Small intestine (tissue), 7 donors: ENCODE measurements around the gene ACTR10. TPM values are rescaled to one million over a fixed set of nuclear protein-coding genes. Genes with fewer than 3 reads are reported as not detected.

Experiments
- DNase-seq, 2 donors: peaks; one replicate each; pipeline versions ENCODE4 v3.0.0 to v3.0.0-alpha.2; 2013
- FAIRE-seq: peaks from 2 replicates; lab custom pipeline; 2012; peaks lifted over from hg19 to GRCh38; lab: Jason Lieb, UNC
- H3K27ac ChIP-seq, 3 donors: one replicate each; pipeline ENCODE4 v1.5.1; 2013; ENCODE audit warnings: low read length in 2 of 3, mild to moderate bottlenecking in 2 of 3, control low read depth in 1 of 3, inconsistent platforms in 1 of 3, low read depth in 1 of 3, moderate library complexity in 1 of 3
- H3K27me3 ChIP-seq, 3 donors: one replicate each; pipeline ENCODE4 v1.6.1; 2013; ENCODE audit warnings: low read length in 3 of 3, inconsistent platforms in 1 of 3; ENCODE audit not compliant: control insufficient read depth in 3 of 3, insufficient read depth in 3 of 3
- H3K36me3 ChIP-seq, 3 donors: one replicate each; pipeline ENCODE4 v1.6.1; 2013; ENCODE audit warnings: low read length in 3 of 3, inconsistent platforms in 1 of 3, low read depth in 1 of 3, mild to moderate bottlenecking in 1 of 3, moderate library complexity in 1 of 3; ENCODE audit not compliant: control insufficient read depth in 3 of 3, insufficient read depth in 2 of 3
- H3K4me1 ChIP-seq, 3 donors: one replicate each; pipeline ENCODE4 v1.6.1; 2013; ENCODE audit warnings: low read length in 2 of 3, inconsistent platforms in 1 of 3, low read depth in 1 of 3, mild to moderate bottlenecking in 1 of 3, moderate library complexity in 1 of 3; ENCODE audit not compliant: control insufficient read depth in 3 of 3, insufficient read depth in 2 of 3
- H3K4me3 ChIP-seq, 3 donors: one replicate each; pipeline ENCODE4 v1.5.1; 2013; ENCODE audit warnings: low read length in 3 of 3, control low read depth in 1 of 3, inconsistent platforms in 1 of 3, low read depth in 1 of 3, mild to moderate bottlenecking in 1 of 3, moderate library complexity in 1 of 3
- H3K9me3 ChIP-seq, 2 donors: one replicate each; pipeline ENCODE4 v1.6.1; 2013; ENCODE audit warnings: low read depth in 1 of 2, low read length in 1 of 2; ENCODE audit not compliant: control insufficient read depth in 2 of 2, insufficient read depth in 1 of 2
- WGBS, 3 donors: extraction: QIAGEN DNeasy Blood & Tissue Kit; methylation state at CpG; one replicate each; pipeline ENCODE4 v1.1.7; 2013; 5-methylcytosine and 5-hydroxymethylcytosine counted together
- polyA plus RNA-seq, 4 donors: library from polyadenylated mRNA; stranded (reverse) in 3 of 4; unstranded in 1 of 4; fragments of 200-250 nt in 3 of 4; fragments of 120-200 nt in 1 of 4; gene quantifications; one replicate each; pipeline versions ENCODE4 v1.2.1 to v1.2.3, GENCODE V29; 2013
- donor health status: healthy with polysubstance abuse.
- donor health status: control.
- donor health status: control.
- donor health status: Bipolar disorder and iron deficiency.
- donor health status: healthy.

The ACTR10 gene
- polyA plus RNA-seq, 4 donors = 48.5 to 74.0 (median 58.4) TPM

DNA sequence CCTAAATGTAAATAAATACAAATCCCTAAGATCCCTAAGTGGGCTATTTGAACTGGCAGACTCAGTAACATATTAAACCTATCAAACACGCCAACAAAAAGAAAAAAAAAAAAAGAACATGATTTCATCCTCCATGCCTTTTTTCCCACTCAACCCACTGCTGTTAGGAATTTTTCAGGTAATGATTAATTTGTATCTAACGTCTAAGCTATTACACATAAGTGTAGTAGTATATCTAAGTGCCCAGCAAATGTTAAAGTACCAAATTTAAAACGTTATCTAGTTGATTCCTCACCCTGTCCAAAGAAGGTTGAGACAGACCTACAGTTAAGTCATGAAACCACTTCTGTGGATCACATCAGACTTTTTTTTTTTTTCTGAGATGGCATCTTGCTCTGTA, 82.0 kb downstream of the ACTR10 start:
- H3K36me3 ChIP-seq = peaks cover 0 to 34% (median 16%) of the 10 kb centered on the region in 3 donors
- no peak for DNase-seq
- FAIRE-seq = no peak
- 42 to 58% (median 45%) methylated on average over 3 of the region's 3 CpGs for WGBS, 3 donors
- no peak overlapping the region for H3K4me3 ChIP-seq
- H3K27me3 ChIP-seq = no peaks in the 10 kb centered on the region
- H3K9me3 ChIP-seq = no peaks in the 10 kb centered on the region
- H3K4me1 ChIP-seq = peaks cover 0 to 27% (median 8%) of the 10 kb centered on the region in 3 donors
- H3K27ac ChIP-seq = peak overlapping the region in 2 of 3 donors; percentile 31

- peak overlapping the region in 1 of 3 donors; percentile 50 for H3K27ac ChIP-seq
Measured at GRCh38 chr14:58282925-58283593, 83.1 kb downstream of the ACTR10 start.

GRCh38 chr14:58283730-58284129, 83.8 kb downstream of the ACTR10 start:
- DNase-seq (peak; percentile 29 to 50), FAIRE-seq (no peak)
- Histone ChIP-seq H3K27ac (peak overlapping the region in 1 of 3 donors; percentile 50), H3K9me3 (no peaks in the 10 kb centered on the region), H3K4me3 (no peak overlapping the region), H3K4me1 (peaks cover 0 to 27% (median 8%) of the 10 kb centered on the region in 3 donors), H3K36me3 (peaks cover 3 to 21% (median 15%) of the 10 kb centered on the region in 3 donors), H3K27me3 (no peaks in the 10 kb centered on the region)

More at GRCh38 chr14:58282925-58283593, 83.1 kb downstream of the ACTR10 start:
- 58 to 67% (median 59%) methylated on average over 4 of the region's 4 CpGs for WGBS, 3 donors
- DNase-seq = no peak
- Histone ChIP-seq H3K36me3 (peaks cover 0 to 25% (median 15%) of the 10 kb centered on the region in 3 donors), H3K9me3 (no peaks in the 10 kb centered on the region), H3K27me3 (no peaks in the 10 kb centered on the region), H3K4me3 (no peak overlapping the region), H3K4me1 (peaks cover 0 to 27% (median 8%) of the 10 kb centered on the region in 3 donors)
- no peak for FAIRE-seq

GRCh38 chr14:58285132-58285531, 85.2 kb downstream of the ACTR10 start:
- H3K4me3 ChIP-seq = no peak overlapping the region
- DNase-seq = no peak
- 96 to 100% (median 96%) methylated on average over 4 of the region's 4 CpGs for WGBS, 3 donors
- FAIRE-seq = no peak
- no peaks in the 10 kb centered on the region for H3K9me3 ChIP-seq
- no peak overlapping the region for H3K27ac ChIP-seq
- H3K27me3 ChIP-seq = no peaks in the 10 kb centered on the region
- peaks cover 3 to 21% (median 20%) of the 10 kb centered on the region in 3 donors for H3K36me3 ChIP-seq
- H3K4me1 ChIP-seq = peaks cover 0 to 27% (median 8%) of the 10 kb centered on the region in 3 donors

Other genes with a start within 250 kb of the ACTR10 start
- gene ARMH4, start 47.9 kb upstream of the ACTR10 start, polyA plus RNA-seq = 1 to 10 TPM in 1 of 4 donors, under 1 TPM in 1, not detected in 2; 0.81 to 1.9 TPM
- gene PSMA3, start 44.7 kb downstream of the ACTR10 start, polyA plus RNA-seq = 100 to 1,000 TPM; 133 to 206 (median 171) TPM
- gene ARID4A, start 98.4 kb downstream of the ACTR10 start, polyA plus RNA-seq = 10 to 100 TPM in 1 of 4 donors, 1 to 10 TPM in 3; 5.5 to 20.8 (median 7.5) TPM
- under 1 TPM in 1 of 4 donors, not detected in 3; 0.38 TPM for gene TOMM20L, start 195.8 kb downstream of the ACTR10 start, polyA plus RNA-seq
- gene TIMM9, start 227.4 kb downstream of the ACTR10 start, polyA plus RNA-seq = 10 to 100 TPM; 25.3 to 70.3 (median 53.7) TPM
- 10 to 100 TPM in 1 of 4 donors, 1 to 10 TPM in 3; 2.7 to 12.3 (median 5.0) TPM for gene KIAA0586, start 227.6 kb downstream of the ACTR10 start, polyA plus RNA-seq